IMR-90 (cell line): ENCODE results near the gene ATP6V0E2. TPM values are rescaled to one million over a fixed set of nuclear protein-coding genes. Genes with fewer than 3 reads are reported as not detected.

ENCODE experiments used
- ATAC-seq: fragments of 200-7000 bp; cut with Tn5 transposase; 2 replicates; pipeline ENCODE4 v1.9.1; 2020; ENCODE audit warnings: low read depth, mild to moderate bottlenecking, moderate library complexity
- BruUV-seq: library from RNA; stranded (reverse); fragments of 400-500 nt; replicated peaks from 2 replicates; lab custom pipeline; 2021; lab: Mats Ljungman, UMichigan
- CTCF ChIA-PET: fragments of 300-600 bp; formaldehyde crosslinking; extraction: SDS; loops from one replicate; lab custom pipeline; 2021; ENCODE audit warnings: antibody characterized with exemption; lab: Yijun Ruan, JAX
- POLR2A ChIA-PET: fragments of 300-600 bp; sonication (Branson Sonifier 250); formaldehyde crosslinking; loops from one replicate; lab custom pipeline; 2022; ENCODE audit warnings: antibody characterized with exemption; ENCODE audit not compliant: unreplicated experiment; lab: Charles Lee
- DNase-seq: peaks from one replicate; pipeline ENCODE4 v3.0.0; 2013
- H2AFZ ChIP-seq: replicated peaks from 2 replicates; pipeline ENCODE3; 2013; ENCODE audit warnings: low read length, mild to moderate bottlenecking; ENCODE audit not compliant: poor library complexity
- H2AK5ac ChIP-seq: 2 replicates; pipeline ENCODE4 v1.6.1; 2013; ENCODE audit warnings: low read depth, low read length, inconsistent platforms
- H2AK9ac ChIP-seq: replicated peaks from 2 replicates; pipeline ENCODE3; 2013; ENCODE audit warnings: mild to moderate bottlenecking, low read depth, low read length, moderate library complexity; ENCODE audit not compliant: poor library complexity
- H2BK120ac ChIP-seq: 2 replicates; pipeline ENCODE4 v1.6.1; 2013; ENCODE audit warnings: low read depth, low read length, inconsistent platforms
- H2BK15ac ChIP-seq: 3 replicates; pipeline ENCODE4 v1.6.1; 2013; ENCODE audit warnings: low read depth, low read length, inconsistent platforms
- H2BK20ac ChIP-seq: 2 replicates; pipeline ENCODE4 v1.6.1; 2013; ENCODE audit warnings: low read depth, mild to moderate bottlenecking, inconsistent platforms, low read length, moderate library complexity
- H2BK5ac ChIP-seq: 2 replicates; pipeline ENCODE4 v1.6.1; 2013; ENCODE audit warnings: mild to moderate bottlenecking, low read depth, low read length, inconsistent platforms; ENCODE audit not compliant: poor library complexity, severe bottlenecking
- H3K14ac ChIP-seq: replicated peaks from 2 replicates; pipeline ENCODE4 v1.6.1; 2013; ENCODE audit warnings: low read depth, low read length, inconsistent platforms
- H3K18ac ChIP-seq: 2 replicates; pipeline ENCODE4 v1.6.1; 2013; ENCODE audit warnings: low read depth, low read length, control low read depth
- H3K23ac ChIP-seq: 2 replicates; pipeline ENCODE4 v1.6.1; 2013; ENCODE audit warnings: low read depth, low read length, inconsistent platforms
- H3K27ac ChIP-seq: 2 replicates; pipeline ENCODE4 v1.5.1; 2013; ENCODE audit warnings: mild to moderate bottlenecking, control low read depth, low read length; ENCODE audit not compliant: insufficient read depth
- H3K27me3 ChIP-seq: 2 replicates; pipeline ENCODE4 v1.6.1; 2013; ENCODE audit warnings: low read length; ENCODE audit not compliant: control insufficient read depth, insufficient read depth
- H3K36me3 ChIP-seq: 2 replicates; pipeline ENCODE4 v1.6.1; 2013; ENCODE audit warnings: low read length, mixed read lengths; ENCODE audit not compliant: control insufficient read depth, insufficient read depth
- H3K4ac ChIP-seq: 2 replicates; pipeline ENCODE4 v1.6.1; 2013; ENCODE audit warnings: low read depth, low read length, inconsistent platforms
- H3K4me1 ChIP-seq: 2 replicates; pipeline ENCODE4 v1.6.1; 2013; ENCODE audit warnings: low read length, mixed read lengths; ENCODE audit not compliant: control insufficient read depth, insufficient read depth
- H3K4me2 ChIP-seq: 2 replicates; pipeline ENCODE4 v1.6.1; 2013; ENCODE audit warnings: low read depth, mild to moderate bottlenecking, control low read depth, low read length, moderate library complexity
- H3K4me3 ChIP-seq: 2 replicates; pipeline ENCODE4 v1.5.1; 2013; ENCODE audit warnings: low read depth, mild to moderate bottlenecking, control low read depth, low read length, moderate library complexity; ENCODE audit not compliant: insufficient read depth
- H3K56ac ChIP-seq: 2 replicates; pipeline ENCODE4 v1.6.1; 2013; ENCODE audit warnings: low read length, inconsistent platforms; ENCODE audit not compliant: insufficient read depth; ENCODE audit errors: extremely low read depth
- H3K79me1 ChIP-seq, 2 experiments: 2 replicates each; pipeline ENCODE4 v1.6.1; 2013; ENCODE audit warnings: low read length in 2 of 2, inconsistent platforms in 1 of 2, low read depth in 1 of 2
- H3K9ac ChIP-seq: 2 replicates; pipeline ENCODE4 v1.6.1; 2013; ENCODE audit warnings: low read depth, low read length, control low read depth
- H3K9me1 ChIP-seq: 2 replicates; pipeline ENCODE4 v1.6.1; 2013; ENCODE audit warnings: low read length, inconsistent platforms; ENCODE audit not compliant: insufficient read depth
- H3K9me3 ChIP-seq: 2 replicates; pipeline ENCODE4 v1.6.1; 2013; ENCODE audit warnings: low read length; ENCODE audit not compliant: control insufficient read depth, insufficient read depth
- H4K20me1 ChIP-seq: 2 replicates; pipeline ENCODE4 v1.6.1; 2013; ENCODE audit warnings: low read length, inconsistent platforms; ENCODE audit not compliant: insufficient read depth
- H4K5ac ChIP-seq: 2 replicates; pipeline ENCODE4 v1.6.1; 2013; ENCODE audit warnings: mild to moderate bottlenecking, low read depth, low read length, control low read depth
- H4K8ac ChIP-seq, 2 experiments: 2 replicates each; pipeline ENCODE4 v1.6.1; 2013; ENCODE audit warnings: low read depth in 2 of 2, low read length in 2 of 2, control low read depth in 1 of 2, inconsistent platforms in 1 of 2
- H4K91ac ChIP-seq: 2 replicates; pipeline ENCODE4 v1.6.1; 2013; ENCODE audit warnings: low read depth, low read length, inconsistent platforms; ENCODE audit not compliant: insufficient read depth
- CEBPB ChIP-seq: IDR thresholded peaks from 2 replicates; pipeline ENCODE4 v1.6.1; 2012; ENCODE audit warnings: low read depth, low read length, improper control_type of control experiment
- WGBS, 2 experiments: methylation state at CpG; one replicate each; pipeline versions ENCODE4 v1.1.5 to v1.1.7; 2013; ENCODE audit warnings: missing lambda C conversion rate in 2 of 2; ENCODE audit not compliant: insufficient read length in 1 of 2; ENCODE audit errors: extremely low coverage in 2 of 2; 5-methylcytosine and 5-hydroxymethylcytosine counted together
- dilution Hi-C: fragments of 300-500 bp; cut with HindIII; formaldehyde crosslinking; loops from one replicate; pipeline ENCODE4 v1.14.3; 2018; ENCODE audit warnings: low sequenced_read_pairs; ENCODE audit not compliant: unreplicated experiment
- in situ Hi-C: fragments of 300-500 bp; cut with MboI; formaldehyde crosslinking; loops from 3 replicates; pipeline ENCODE4 v1.14.3; 2019; ENCODE audit warnings: low sequenced_read_pairs, inconsistent platforms, mixed read lengths
- intact Hi-C: fragments of 100-400 bp; cut with micrococcal nuclease; formaldehyde crosslinking; loops from 2 replicates; pipeline ENCODE4 v1.10.0; 2022
- polyA plus RNA-seq, 3 experiments: library from polyadenylated mRNA; depleted of rRNA; stranded (reverse); fragments of >200 nt; gene quantifications; 2 replicates each; pipeline ENCODE4 v1.2.3, GENCODE V29; 2012; ENCODE audit warnings: low replicate concordance in 1 of 3
- total RNA-seq: library from RNA; depleted of rRNA; stranded (reverse); fragments of >200 nt; gene quantifications from 2 replicates; pipeline ENCODE4 v1.2.3, GENCODE V29; 2012

The ATP6V0E2 gene
- total and polyA plus RNA-seq, 2 of the 4 experiments (the other 2 are of a cell fraction): 5.7 to 30.3 TPM

DNA sequence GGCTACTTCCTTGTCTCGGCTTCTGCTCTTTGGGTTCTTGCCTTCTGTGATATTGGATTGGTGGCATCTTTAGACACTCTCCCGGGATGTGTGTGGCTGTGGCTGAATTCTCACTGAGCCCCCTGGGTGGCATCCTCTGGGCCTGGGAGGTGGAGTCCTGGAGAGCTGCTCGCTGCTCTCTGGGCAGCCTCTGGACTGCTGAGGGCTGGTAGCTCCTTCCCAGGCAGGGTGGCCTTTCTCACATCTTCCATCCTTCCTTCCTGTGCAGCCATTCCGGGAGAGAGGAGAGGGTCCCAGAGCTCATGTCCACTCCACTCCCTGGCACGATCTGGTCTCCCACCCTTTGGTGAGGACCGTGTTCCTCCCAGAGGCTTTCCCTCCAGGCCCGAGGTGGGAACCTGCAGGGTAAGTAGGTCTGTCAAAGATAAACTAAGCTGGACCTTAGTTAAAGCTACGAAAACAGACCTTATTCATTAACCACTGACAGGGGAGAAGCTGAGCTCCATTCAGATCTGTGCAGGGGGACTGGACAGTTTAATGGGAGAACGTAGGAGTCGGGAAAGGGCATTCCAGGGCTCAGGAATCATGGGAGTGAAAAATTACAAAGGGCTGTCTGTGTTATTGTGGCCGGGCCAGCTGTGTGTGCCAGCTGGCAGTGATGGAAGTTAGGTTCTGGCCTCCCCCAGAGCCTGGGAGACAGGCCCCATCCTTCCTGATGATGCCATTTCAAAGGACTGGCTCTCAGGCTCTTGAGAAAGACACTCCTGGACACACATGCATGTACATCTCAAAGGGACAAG lies 8.7 kb downstream of the ATP6V0E2 start:
- Histone ChIP-seq H3K14ac (no peak overlapping the region), H2AFZ (no peak overlapping the region), H3K27me3 (no peaks in the 10 kb centered on the region), H3K4ac (no peak overlapping the region), H3K18ac (no peak overlapping the region), H2AK5ac (no peak overlapping the region), H2BK20ac (no peak overlapping the region), H2BK5ac (no peak overlapping the region), H2BK15ac (no peak overlapping the region), H4K8ac (no peak overlapping the region), H4K20me1 (no peaks in the 10 kb centered on the region), H3K36me3 (no peaks in the 10 kb centered on the region), H3K4me1 (peaks cover 3% of the 10 kb centered on the region; the same call in 1 of the 2 replicates), H4K5ac (no peak overlapping the region), H2AK9ac (no peak overlapping the region), H3K4me3 (no peak overlapping the region), H3K4me2 (no peak overlapping the region), H3K27ac (no peak overlapping the region), H3K79me1 (no peaks in the 10 kb centered on the region), H3K9me1 (no peaks in the 10 kb centered on the region), H3K23ac (no peak overlapping the region), H3K9me3 (no peaks in the 10 kb centered on the region), H2BK120ac (no peak overlapping the region), H4K91ac (no peak overlapping the region), H3K56ac (no peak overlapping the region), H3K9ac (no peak overlapping the region)
- dilution Hi-C loops (no loop called here), in situ Hi-C loops (no loop called here), intact Hi-C loops (loop anchor here (1.0 to 5.0 kb wide), 3 partner anchors 120 to 394 kb away; no protein-coding TSS in a partner anchor)
- TF ChIP-seq CEBPB: no peak
- ATAC-seq (no peak), DNase-seq (no peak)
- CTCF ChIA-PET: interaction anchor here (1.0 kb wide), 1 partner anchor 163 kb away, joined by 4 read pairs; no protein-coding TSS in a partner anchor
- BruUV-seq: no TSS peak
- POLR2A ChIA-PET: no interaction called here
- WGBS, 2 experiments: no CpG with 5 or more reads among the region's 11 CpGs
